Neural crest cell (in vitro differentiated cells): ENCODE data around the gene ASPHD1. TPM values are rescaled to one million over a fixed set of nuclear protein-coding genes. Genes with fewer than 3 reads are reported as not detected.
"Not testable (repeated sequence)": the region's sequence is repeated elsewhere in the genome, so short reads cannot be mapped to it uniquely, and the experiment has no call there.

Source experiments
- DNase-seq: peaks from one replicate; pipeline ENCODE4 v3.0.0; 2021; ENCODE audit warnings: low read depth, mixed read lengths, low spot score
- H3K27ac Mint-ChIP-seq: one replicate; pipeline ENCODE4 v1.8.0; 2021; ENCODE audit warnings: mild to moderate bottlenecking, mixed read lengths; ENCODE audit not compliant: unreplicated experiment
- H3K27me3 Mint-ChIP-seq: 2 replicates; pipeline ENCODE4 v1.8.0; 2021; ENCODE audit warnings: low read depth, mild to moderate bottlenecking, mixed read lengths
- H3K36me3 Mint-ChIP-seq: 2 replicates; pipeline ENCODE4 v1.8.0; 2021; ENCODE audit warnings: low read depth, mild to moderate bottlenecking, mixed read lengths
- H3K4me1 Mint-ChIP-seq: 2 replicates; pipeline ENCODE4 v1.8.0; 2021; ENCODE audit warnings: mixed read lengths
- H3K4me3 Mint-ChIP-seq: one replicate; pipeline ENCODE4 v1.8.0; 2021; ENCODE audit warnings: mild to moderate bottlenecking, mixed read lengths
- H3K9me3 Mint-ChIP-seq: 2 replicates; pipeline ENCODE4 v1.8.0; 2021; ENCODE audit warnings: mixed read lengths
- CTCF ChIP-seq: fragments of 200-600 bp; sonication (generic); conservative IDR thresholded peaks from 2 replicates; pipeline ENCODE4 v1.5.0; 2021; ENCODE audit warnings: antibody characterized with exemption, mild to moderate bottlenecking
- total RNA-seq: library from RNA; stranded (reverse); gene quantifications from 2 replicates; pipeline ENCODE4 v1.2.1, GENCODE V29; 2021

The ASPHD1 gene
- total RNA-seq, 1 donor from 2014 or later = 2.8 TPM

- H3K4me3 Mint-ChIP-seq = peak overlapping the region; percentile 84
- peak overlapping the region; percentile 100 for H3K27ac Mint-ChIP-seq
These were observed 36.7 kb upstream of the ASPHD1 start for GRCh38 chr16:29863669-29863984.

GRCh38 chr16:29864205-29864604, 36.1 kb upstream of the ASPHD1 start:
- H3K36me3 Mint-ChIP-seq = no peaks in the 10 kb centered on the region
- DNase-seq = no peak
- TF ChIP-seq CTCF = no peak

More at GRCh38 chr16:29863669-29863984, 36.7 kb upstream of the ASPHD1 start:
- Mint-ChIP-seq H3K4me1 (peaks cover 19% of the 10 kb centered on the region), H3K27me3 (peaks cover 2% of the 10 kb centered on the region), H3K9me3 (no peaks in the 10 kb centered on the region), H3K36me3 (no peaks in the 10 kb centered on the region)
- no peak for TF ChIP-seq CTCF
- no peak for DNase-seq

GRCh38 chr16:29868396-29869009, 31.8 kb upstream of the ASPHD1 start:
- no peaks in the 10 kb centered on the region for H3K36me3 Mint-ChIP-seq
- H3K9me3 Mint-ChIP-seq = no peaks in the 10 kb centered on the region
- H3K4me3 Mint-ChIP-seq = no peak overlapping the region
- no peak overlapping the region for H3K27ac Mint-ChIP-seq
- no peak for DNase-seq
- H3K27me3 Mint-ChIP-seq = peaks cover 2% of the 10 kb centered on the region
- no peak for TF ChIP-seq CTCF
- H3K4me1 Mint-ChIP-seq = peaks cover 1% of the 10 kb centered on the region

More at GRCh38 chr16:29864205-29864604, 36.1 kb upstream of the ASPHD1 start:
- Mint-ChIP-seq H3K27ac (no peak overlapping the region), H3K9me3 (no peaks in the 10 kb centered on the region), H3K27me3 (peaks cover 2% of the 10 kb centered on the region), H3K4me1 (peaks cover 19% of the 10 kb centered on the region), H3K4me3 (no peak overlapping the region)

GRCh38 chr16:29869067-29869466, 31.2 kb upstream of the ASPHD1 start:
- not testable (repeated sequence) for H3K9me3 Mint-ChIP-seq, H3K27ac Mint-ChIP-seq, H3K27me3 Mint-ChIP-seq, H3K4me1 Mint-ChIP-seq, DNase-seq, H3K36me3 Mint-ChIP-seq, H3K4me3 Mint-ChIP-seq

- no peak for TF ChIP-seq CTCF
- Mint-ChIP-seq H3K4me1 (no peaks in the 10 kb centered on the region), H3K9me3 (no peaks in the 10 kb centered on the region), H3K4me3 (no peak overlapping the region), H3K27me3 (peaks cover 31% of the 10 kb centered on the region), H3K27ac (no peak overlapping the region), H3K36me3 (no peaks in the 10 kb centered on the region)
- DNase-seq = no peak
These were observed 28.3 kb upstream of the ASPHD1 start for GRCh38 chr16:29871822-29872546.

GRCh38 chr16:29873319-29873718, 27.0 kb upstream of the ASPHD1 start:
- Mint-ChIP-seq H3K36me3 (no peaks in the 10 kb centered on the region), H3K27me3 (peaks cover 44% of the 10 kb centered on the region), H3K27ac (no peak overlapping the region), H3K4me3 (no peak overlapping the region), H3K9me3 (peaks cover 4% of the 10 kb centered on the region), H3K4me1 (peaks cover 5% of the 10 kb centered on the region)
- no peak for TF ChIP-seq CTCF
- no peak for DNase-seq
